Caco-2 (cell line): ENCODE data around the gene DNAJA2. TPM values are rescaled to one million over a fixed set of nuclear protein-coding genes. Genes with fewer than 3 reads are reported as not detected.

Source experiments
- BruUV-seq: library from RNA; stranded (reverse); fragments of 400-500 nt; replicated peaks from 2 replicates; lab custom pipeline; 2021; lab: Mats Ljungman, UMichigan
- CTCF ChIA-PET: fragments of 300-600 bp; sonication (Branson Sonifier 250); formaldehyde crosslinking; loops from one replicate; lab custom pipeline; 2022; ENCODE audit warnings: antibody characterized with exemption; lab: Charles Lee
- POLR2A ChIA-PET: fragments of 300-600 bp; sonication (Branson Sonifier 250); formaldehyde crosslinking; loops from one replicate; lab custom pipeline; 2022; ENCODE audit warnings: antibody characterized with exemption; lab: Charles Lee
- DNase-seq, 2 experiments: peaks; one replicate each; pipeline versions ENCODE4 v3.0.0 to v3.0.0-alpha.2; 2020 to 2022
- H3K27me3 ChIP-seq: replicated peaks from 2 replicates; pipeline ENCODE4 v1.6.0; 2011; ENCODE audit warnings: low read length; ENCODE audit not compliant: control insufficient read depth, insufficient read depth
- H3K36me3 ChIP-seq: 2 replicates; pipeline ENCODE4 v1.5.1; 2011; ENCODE audit warnings: low read length; ENCODE audit not compliant: control insufficient read depth, insufficient read depth
- H3K4me1 ChIP-seq: fragments of 250-450 bp; sonication (Bioruptor Pico); 2 replicates; pipeline ENCODE4 v1.5.1; 2020; ENCODE audit warnings: mild to moderate bottlenecking
- H3K4me3 ChIP-seq: 2 replicates; pipeline ENCODE4 v1.5.1; 2011; ENCODE audit warnings: low read depth, mild to moderate bottlenecking, control low read depth, low read length
- H3K9me3 ChIP-seq: fragments of 250-450 bp; sonication (Bioruptor Pico); 2 replicates; pipeline ENCODE4 v1.5.1; 2020; ENCODE audit warnings: mild to moderate bottlenecking, moderate library complexity
- H3K27ac Mint-ChIP-seq: one replicate; pipeline ENCODE4 v1.8.0; 2022; ENCODE audit warnings: mixed read lengths; ENCODE audit not compliant: unreplicated experiment
- H3K27me3 Mint-ChIP-seq: one replicate; pipeline ENCODE4 v1.8.0; 2022; ENCODE audit warnings: mixed read lengths; ENCODE audit not compliant: insufficient read depth, unreplicated experiment
- H3K36me3 Mint-ChIP-seq: one replicate; pipeline ENCODE4 v1.8.0; 2022; ENCODE audit warnings: mild to moderate bottlenecking, mixed read lengths; ENCODE audit not compliant: insufficient read depth, unreplicated experiment
- H3K4me1 Mint-ChIP-seq: one replicate; pipeline ENCODE4 v1.8.0; 2022; ENCODE audit warnings: low read depth, mixed read lengths; ENCODE audit not compliant: unreplicated experiment
- H3K4me3 Mint-ChIP-seq: one replicate; pipeline ENCODE4 v1.8.0; 2022; ENCODE audit warnings: mild to moderate bottlenecking, moderate library complexity, mixed read lengths; ENCODE audit not compliant: unreplicated experiment
- H3K9me3 Mint-ChIP-seq: one replicate; pipeline ENCODE4 v1.8.0; 2022; ENCODE audit warnings: mixed read lengths; ENCODE audit not compliant: unreplicated experiment
- CTCF ChIP-seq, 2 experiments: fragments of 200-600 bp in 1 of 2; IDR thresholded peaks; 1 replicate in 1 of 2; 2 replicates in 1 of 2; pipeline versions ENCODE4 v1.5.1 to v1.8.0; 2011 to 2022; ENCODE audit warnings: antibody characterized with exemption in 1 of 2, control low read depth in 1 of 2, inconsistent platforms in 1 of 2, low read depth in 1 of 2, low read length in 1 of 2, mild to moderate bottlenecking in 1 of 2, moderate library complexity in 1 of 2; ENCODE audit not compliant: insufficient read depth in 1 of 2, severe bottlenecking in 1 of 2, unreplicated experiment in 1 of 2
- intact Hi-C: fragments of 100-400 bp; cut with micrococcal nuclease; formaldehyde crosslinking; loops from one replicate; pipeline ENCODE4 v1.10.0; 2022; ENCODE audit not compliant: unreplicated experiment
- total RNA-seq: library from RNA; stranded (reverse); gene quantifications from 2 replicates; pipeline ENCODE4 v1.2.3, GENCODE V29; 2022

Gene DNAJA2
- total RNA-seq, 1 experiment from 2014 or later, result 56.2 TPM

GRCh38 chr16:46908540-46909372 lies 64.7 kb downstream of the DNAJA2 start:
- Histone ChIP-seq H3K36me3 (peaks cover 1% of the 10 kb centered on the region), H3K4me1 (peaks cover 6% of the 10 kb centered on the region; the same call in 1 of the 2 replicates), H3K9me3 (no peaks in the 10 kb centered on the region), H3K27me3 (no peaks in the 10 kb centered on the region), H3K4me3 (no peak overlapping the region)
- DNase-seq, result peak; percentile 68 to 73
- H3K4me1 Mint-ChIP-seq, result peaks cover 6% of the 10 kb centered on the region
- no TSS peak for BruUV-seq
- peaks cover 82% of the 10 kb centered on the region for H3K36me3 Mint-ChIP-seq
- H3K9me3 Mint-ChIP-seq, result no peaks in the 10 kb centered on the region
- no peaks in the 10 kb centered on the region for H3K27me3 Mint-ChIP-seq
- intact Hi-C loops, result loop anchor here (1.0 to 10.0 kb wide), 3 partner anchors 24 to 234 kb away; partner anchors contain the start of gene GPT2
- H3K27ac Mint-ChIP-seq, result no peak overlapping the region
- H3K4me3 Mint-ChIP-seq, result no peak overlapping the region
- ChIA-PET CTCF (interaction anchor here (0.6 to 2.7 kb wide), 10 partner anchors 8 to 1383 kb away, joined by 3 to 41 read pairs (median 6); partner anchors contain the start of gene GPT2), POLR2A (interaction anchor here (1.6 kb wide), 1 partner anchor 51 kb away, joined by 4 read pairs; no protein-coding TSS in a partner anchor)
- peak; percentile 69 to 77 for TF ChIP-seq CTCF (IDR thresholded peaks at IDR 0.05; ENCODE audit: insufficient read depth in 1 of 2, low read depth in 1 of 2, low read length in 1 of 2, severe bottlenecking in 1 of 2, unreplicated experiment in 1 of 2)

- H3K27me3 ChIP-seq, result no peaks in the 10 kb centered on the region
- Mint-ChIP-seq H3K27ac (peak overlapping the region; percentile 7), H3K9me3 (no peaks in the 10 kb centered on the region), H3K36me3 (peaks cover 95% of the 10 kb centered on the region), H3K4me3 (no peak overlapping the region), H3K27me3 (no peaks in the 10 kb centered on the region), H3K4me1 (peaks cover 6% of the 10 kb centered on the region)
- no TSS peak for BruUV-seq
- DNase-seq, result no peak
- H3K9me3 ChIP-seq, result no peaks in the 10 kb centered on the region
- no peak for TF ChIP-seq CTCF (IDR thresholded peaks at IDR 0.05; ENCODE audit: insufficient read depth in 1 of 2, low read depth in 1 of 2, low read length in 1 of 2, severe bottlenecking in 1 of 2, unreplicated experiment in 1 of 2)
- ChIA-PET POLR2A (no interaction called here), CTCF (interaction anchor here (1.0 to 1.6 kb wide), 2 partner anchors 53 to 55 kb away, joined by 3 to 10 read pairs; no protein-coding TSS in a partner anchor)
- H3K4me3 ChIP-seq, result no peak overlapping the region
- intact Hi-C loops, result loop anchor here (10.0 kb wide), 1 partner anchor 232 kb away; no protein-coding TSS in a partner anchor
- H3K36me3 ChIP-seq, result peaks cover 1% of the 10 kb centered on the region; the same call in 1 of the 2 replicates
- H3K4me1 ChIP-seq, result peaks cover 6% of the 10 kb centered on the region; the same call in 1 of the 2 replicates
Measured at GRCh38 chr16:46907061-46907774, 66.3 kb downstream of the DNAJA2 start.
